SK-N-SH (cell line): ENCODE data around the gene GALNT13.

ENCODE experiments used
- EZH2phosphoT487 ChIP-seq: fragments of 200-600 bp; sonication (generic); IDR thresholded peaks from 2 replicates; pipeline ENCODE4 v1.6.1; 2017; ENCODE audit warnings: low read depth, mixed run types, mild to moderate bottlenecking, antibody characterized with exemption, moderate library complexity, borderline replicate concordance
- JUND ChIP-seq: IDR thresholded peaks from 2 replicates; pipeline ENCODE4 v1.4.0; 2012
- RCOR1 ChIP-seq: fragments of 150-350 bp; IDR thresholded peaks from 2 replicates; pipeline ENCODE4 v1.6.1; 2017; ENCODE audit warnings: antibody characterized with exemption, low read length
- REST ChIP-seq: IDR thresholded peaks from 2 replicates; pipeline ENCODE4 v1.6.1; 2012; ENCODE audit warnings: mild to moderate bottlenecking, low read depth, low read length, moderate library complexity
- RFX5 ChIP-seq: IDR thresholded peaks from 2 replicates; pipeline ENCODE4 v1.6.1; 2012; ENCODE audit warnings: mild to moderate bottlenecking, improper control_type of control experiment, low read length
- USF1 ChIP-seq: IDR thresholded peaks from 2 replicates; pipeline ENCODE4 v1.4.0; 2012; ENCODE audit warnings: low read depth, borderline replicate concordance
- USF2 ChIP-seq: fragments of 150-350 bp; IDR thresholded peaks from 2 replicates; pipeline ENCODE4 v1.6.1; 2017; ENCODE audit warnings: antibody characterized with exemption, low read length, low read depth, borderline replicate concordance
- TF ChIP-seq, protein P1 (sequence below): fragments of 200-600 bp; sonication (generic); IDR thresholded peaks from 2 replicates; pipeline ENCODE4 v1.6.1; 2017; ENCODE audit warnings: antibody characterized with exemption, mild to moderate bottlenecking, moderate library complexity

- no peak for TF ChIP-seq REST
- no peak for TF ChIP-seq RCOR1
- no peak for TF ChIP-seq USF2
- no peak for TF ChIP-seq USF1
- TF ChIP-seq, protein P1, sequence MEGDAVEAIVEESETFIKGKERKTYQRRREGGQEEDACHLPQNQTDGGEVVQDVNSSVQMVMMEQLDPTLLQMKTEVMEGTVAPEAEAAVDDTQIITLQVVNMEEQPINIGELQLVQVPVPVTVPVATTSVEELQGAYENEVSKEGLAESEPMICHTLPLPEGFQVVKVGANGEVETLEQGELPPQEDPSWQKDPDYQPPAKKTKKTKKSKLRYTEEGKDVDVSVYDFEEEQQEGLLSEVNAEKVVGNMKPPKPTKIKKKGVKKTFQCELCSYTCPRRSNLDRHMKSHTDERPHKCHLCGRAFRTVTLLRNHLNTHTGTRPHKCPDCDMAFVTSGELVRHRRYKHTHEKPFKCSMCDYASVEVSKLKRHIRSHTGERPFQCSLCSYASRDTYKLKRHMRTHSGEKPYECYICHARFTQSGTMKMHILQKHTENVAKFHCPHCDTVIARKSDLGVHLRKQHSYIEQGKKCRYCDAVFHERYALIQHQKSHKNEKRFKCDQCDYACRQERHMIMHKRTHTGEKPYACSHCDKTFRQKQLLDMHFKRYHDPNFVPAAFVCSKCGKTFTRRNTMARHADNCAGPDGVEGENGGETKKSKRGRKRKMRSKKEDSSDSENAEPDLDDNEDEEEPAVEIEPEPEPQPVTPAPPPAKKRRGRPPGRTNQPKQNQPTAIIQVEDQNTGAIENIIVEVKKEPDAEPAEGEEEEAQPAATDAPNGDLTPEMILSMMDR = no peak
- TF ChIP-seq JUND = no peak
- no peak for TF ChIP-seq EZH2phosphoT487
- no peak for TF ChIP-seq RFX5
Observed at GRCh38 chr2:154449951-154450658, 578.4 kb downstream of the GALNT13 start.
